H9 (cell line): Measurements from ENCODE around the gene PLPP7. TPM values are rescaled to one million over a fixed set of nuclear protein-coding genes. Genes with fewer than 3 reads are reported as not detected.

Experiments
- DNase-seq: peaks from one replicate; pipeline ENCODE4 v3.0.0-alpha.2; 2017
- H2AFZ ChIP-seq: one replicate; pipeline ENCODE4 v1.6.1; 2013; ENCODE audit warnings: mild to moderate bottlenecking, low read length, control low read depth, moderate library complexity
- H2AK5ac ChIP-seq: 2 replicates; pipeline ENCODE4 v1.6.1; 2013; ENCODE audit warnings: low read length, control low read depth, mixed read lengths; ENCODE audit not compliant: insufficient read length
- H2BK120ac ChIP-seq: one replicate; pipeline ENCODE4 v1.6.1; 2013; ENCODE audit warnings: low read depth, mild to moderate bottlenecking, low read length, control low read depth, inconsistent platforms; ENCODE audit not compliant: poor library complexity, severe bottlenecking
- H2BK12ac ChIP-seq: 2 replicates; pipeline ENCODE4 v1.6.1; 2013; ENCODE audit warnings: low read length, control low read depth, mixed read lengths, low read depth; ENCODE audit not compliant: insufficient read length
- H2BK15ac ChIP-seq: 2 replicates; pipeline ENCODE4 v1.6.1; 2013; ENCODE audit warnings: low read depth, low read length, control low read depth
- H2BK20ac ChIP-seq: one replicate; pipeline ENCODE4 v1.6.1; 2013; ENCODE audit warnings: low read depth, mild to moderate bottlenecking, low read length, control low read depth, inconsistent platforms; ENCODE audit not compliant: poor library complexity, severe bottlenecking
- H2BK5ac ChIP-seq: 2 replicates; pipeline ENCODE4 v1.6.1; 2013; ENCODE audit warnings: low read length, control low read depth, mixed read lengths; ENCODE audit not compliant: insufficient read length
- H3K14ac ChIP-seq: 2 replicates; pipeline ENCODE4 v1.6.1; 2013; ENCODE audit warnings: low read length, control low read depth; ENCODE audit not compliant: insufficient read depth
- H3K18ac ChIP-seq: 2 replicates; pipeline ENCODE4 v1.6.1; 2013; ENCODE audit warnings: low read depth, mild to moderate bottlenecking, mixed read lengths, low read length, control low read depth; ENCODE audit not compliant: insufficient read length
- H3K23ac ChIP-seq: 2 replicates; pipeline ENCODE4 v1.6.1; 2013; ENCODE audit warnings: low read length, control low read depth, mixed read lengths, low read depth; ENCODE audit not compliant: insufficient read length
- H3K23me2 ChIP-seq: 2 replicates; pipeline ENCODE4 v1.6.1; 2013; ENCODE audit warnings: low read depth, mild to moderate bottlenecking, mixed read lengths, low read length, control low read depth; ENCODE audit not compliant: insufficient read length, poor library complexity, severe bottlenecking
- H3K27ac ChIP-seq: 2 replicates; pipeline ENCODE4 v1.5.1; 2013; ENCODE audit warnings: low read length, control low read depth, mixed read lengths, low read depth; ENCODE audit not compliant: insufficient read length
- H3K27me3 ChIP-seq: 2 replicates; pipeline ENCODE4 v1.6.1; 2013; ENCODE audit warnings: low read length, control low read depth, inconsistent platforms; ENCODE audit not compliant: insufficient read depth
- H3K4ac ChIP-seq: 2 replicates; pipeline ENCODE4 v1.6.1; 2013; ENCODE audit warnings: low read depth, mild to moderate bottlenecking, control low read depth, inconsistent platforms, low read length, moderate library complexity
- H3K4me1 ChIP-seq: 2 replicates; pipeline ENCODE4 v1.6.1; 2013; ENCODE audit warnings: low read length, control low read depth, inconsistent platforms; ENCODE audit not compliant: insufficient read depth
- H3K4me2 ChIP-seq: 2 replicates; pipeline ENCODE4 v1.6.1; 2013; ENCODE audit warnings: low read length, control low read depth, mixed read lengths; ENCODE audit not compliant: insufficient read length, insufficient read depth
- H3K56ac ChIP-seq: 2 replicates; pipeline ENCODE4 v1.6.1; 2013; ENCODE audit warnings: low read depth, mild to moderate bottlenecking, mixed read lengths, low read length, control low read depth; ENCODE audit not compliant: insufficient read length
- H3K79me1 ChIP-seq: 2 replicates; pipeline ENCODE4 v1.6.1; 2013; ENCODE audit warnings: low read depth, mild to moderate bottlenecking, moderate library complexity, low read length, control low read depth, inconsistent platforms; ENCODE audit not compliant: insufficient read depth, poor library complexity, severe bottlenecking
- H3K79me2 ChIP-seq: 2 replicates; pipeline ENCODE4 v1.6.1; 2013; ENCODE audit warnings: low read length, control low read depth, inconsistent platforms; ENCODE audit not compliant: insufficient read depth
- H3K9ac ChIP-seq: 2 replicates; pipeline ENCODE4 v1.6.1; 2013; ENCODE audit warnings: low read length, control low read depth, mixed read lengths; ENCODE audit not compliant: insufficient read length; ENCODE audit errors: extremely low read depth
- H3K9me3 ChIP-seq: one replicate; pipeline ENCODE4 v1.6.1; 2013; ENCODE audit warnings: low read depth, low read length, inconsistent platforms; ENCODE audit not compliant: control insufficient read depth
- H3T11ph ChIP-seq: one replicate; pipeline ENCODE4 v1.6.1; 2013; ENCODE audit warnings: mild to moderate bottlenecking, low read length, control low read depth, inconsistent platforms
- H4K20me1 ChIP-seq: one replicate; pipeline ENCODE4 v1.6.1; 2013; ENCODE audit not compliant: control insufficient read depth, insufficient read length, insufficient read depth
- H4K5ac ChIP-seq: 2 replicates; pipeline ENCODE4 v1.6.1; 2013; ENCODE audit warnings: low read depth, mild to moderate bottlenecking, mixed read lengths, low read length, control low read depth; ENCODE audit not compliant: insufficient read length
- H4K8ac ChIP-seq: replicated peaks from 2 replicates; pipeline ENCODE4 v1.6.1; 2013; ENCODE audit warnings: low read length, control low read depth, mixed read lengths, low read depth; ENCODE audit not compliant: insufficient read length
- H4K91ac ChIP-seq: 2 replicates; pipeline ENCODE4 v1.6.1; 2013; ENCODE audit warnings: low read depth, mild to moderate bottlenecking, moderate library complexity, mixed read lengths, low read length, control low read depth; ENCODE audit not compliant: insufficient read length
- H3K27ac Mint-ChIP-seq, 3 experiments: 2 replicates in 2 of 3; 3 replicates in 1 of 3; pipeline ENCODE4 v1.8.0; 2020 to 2021; ENCODE audit warnings: mixed read lengths in 3 of 3, mild to moderate bottlenecking in 1 of 3, moderate library complexity in 1 of 3
- H3K27me3 Mint-ChIP-seq: 2 replicates; pipeline ENCODE4 v1.8.0; 2021; ENCODE audit warnings: low read depth, mild to moderate bottlenecking, moderate library complexity, mixed read lengths
- H3K36me3 Mint-ChIP-seq, 3 experiments: 2 replicates in 2 of 3; 3 replicates in 1 of 3; pipeline ENCODE4 v1.8.0; 2020 to 2021; ENCODE audit warnings: low read depth in 3 of 3, mixed read lengths in 3 of 3; ENCODE audit not compliant: insufficient read depth in 1 of 3
- H3K4me1 Mint-ChIP-seq, 2 experiments: 2 replicates each; pipeline ENCODE4 v1.8.0; 2020; ENCODE audit warnings: mixed read lengths in 2 of 2
- H3K4me3 Mint-ChIP-seq, 2 experiments: 2 replicates in 1 of 2; 3 replicates in 1 of 2; pipeline ENCODE4 v1.8.0; 2020 to 2021; ENCODE audit warnings: mild to moderate bottlenecking in 2 of 2, mixed read lengths in 2 of 2, moderate library complexity in 1 of 2
- H3K9me3 Mint-ChIP-seq, 2 experiments: 2 replicates in 1 of 2; 3 replicates in 1 of 2; pipeline ENCODE4 v1.8.0; 2020; ENCODE audit warnings: mild to moderate bottlenecking in 2 of 2, mixed read lengths in 2 of 2, moderate library complexity in 1 of 2
- CTCF ChIP-seq: fragments of 200-600 bp; sonication (generic); conservative IDR thresholded peaks from 3 replicates; pipeline ENCODE4 v1.8.0; 2021; ENCODE audit warnings: antibody characterized with exemption, mild to moderate bottlenecking
- WGBS: extraction: QIAGEN DNeasy Blood & Tissue Kit; methylation state at CpG from one replicate; pipeline ENCODE4 v1.1.7; 2013; ENCODE audit warnings: missing lambda C conversion rate, low lambda C conversion rate, mixed read lengths; ENCODE audit not compliant: insufficient read length; ENCODE audit errors: extremely low coverage; 5-methylcytosine and 5-hydroxymethylcytosine counted together
- total RNA-seq: library from RNA; stranded (reverse); gene quantifications from 2 replicates; pipeline ENCODE4 v1.2.1, GENCODE V29; 2021

The PLPP7 gene
- total RNA-seq, 1 experiment from 2014 or later: 1.9 TPM

GRCh38 chr9:131303381-131304321 is 14.1 kb downstream of the PLPP7 start:
- no peak overlapping the region for H4K5ac ChIP-seq
- peaks cover 0 to 4% (median 0%) of the 10 kb centered on the region in 3 experiments; a peak in 2 of 7 replicates for H3K36me3 Mint-ChIP-seq
- H3K27ac Mint-ChIP-seq: peak overlapping the region in 2 of 3 experiments; percentile 28 to 92; a peak in 1 of 7 replicates

More at GRCh38 chr9:131303381-131304321, 14.1 kb downstream of the PLPP7 start:
- H3K9ac ChIP-seq: no peak overlapping the region
- no peak for DNase-seq
- H2AK5ac ChIP-seq: no peak overlapping the region
- no peak overlapping the region for H3K18ac ChIP-seq
- H4K91ac ChIP-seq: no peak overlapping the region
- H2BK20ac ChIP-seq: no peak overlapping the region
- no peaks in the 10 kb centered on the region for H3K4me1 ChIP-seq
- H3K23ac ChIP-seq: no peak overlapping the region
- H2BK15ac ChIP-seq: no peak overlapping the region
- H3K4ac ChIP-seq: no peak overlapping the region
- no peak overlapping the region for H3K27ac ChIP-seq
- no CpG with 5 or more reads among the region's 11 CpGs for WGBS
- Mint-ChIP-seq H3K27me3 (no peaks in the 10 kb centered on the region), H3K4me3 (no peak overlapping the region), H3K4me1 (peaks cover 10 to 22% of the 10 kb centered on the region in 2 experiments; a peak in 3 of 4 replicates), H3K9me3 (no peaks in the 10 kb centered on the region; a peak in 1 of 5 replicates)
- no peaks in the 10 kb centered on the region for H3K23me2 ChIP-seq
- no peaks in the 10 kb centered on the region for H4K20me1 ChIP-seq
- no peak overlapping the region for H2BK12ac ChIP-seq
- H2AFZ ChIP-seq: no peak overlapping the region
- H3K9me3 ChIP-seq: no peaks in the 10 kb centered on the region
- no peak overlapping the region for H3K56ac ChIP-seq
- no peak overlapping the region for H3T11ph ChIP-seq
- H3K14ac ChIP-seq: no peak overlapping the region
- no peak overlapping the region for H2BK120ac ChIP-seq
- TF ChIP-seq CTCF: no peak
- no peak overlapping the region for H2BK5ac ChIP-seq
- no peak overlapping the region for H3K4me2 ChIP-seq
- H3K79me1 ChIP-seq: no peaks in the 10 kb centered on the region
- H4K8ac ChIP-seq: no peak overlapping the region
- no peaks in the 10 kb centered on the region for H3K27me3 ChIP-seq
- no peaks in the 10 kb centered on the region for H3K79me2 ChIP-seq
